Eye (tissue), 1 donor: ENCODE data around the gene IGSF6.
"Not testable (repeated sequence)": the region's sequence is repeated elsewhere in the genome, so short reads cannot be mapped to it uniquely, and the experiment has no call there.

ENCODE experiments used
- DNase-seq: peaks from one replicate; pipeline ENCODE4 v3.0.0-alpha.2; 2015

The IGSF6 gene

GRCh38 chr16:21628121-21628726 is 24.2 kb downstream of the IGSF6 start:
- DNase-seq, result no peak

- peak; percentile 33 for DNase-seq
These were observed 25.6 kb downstream of the IGSF6 start for GRCh38 chr16:21626659-21627277.

DNA sequence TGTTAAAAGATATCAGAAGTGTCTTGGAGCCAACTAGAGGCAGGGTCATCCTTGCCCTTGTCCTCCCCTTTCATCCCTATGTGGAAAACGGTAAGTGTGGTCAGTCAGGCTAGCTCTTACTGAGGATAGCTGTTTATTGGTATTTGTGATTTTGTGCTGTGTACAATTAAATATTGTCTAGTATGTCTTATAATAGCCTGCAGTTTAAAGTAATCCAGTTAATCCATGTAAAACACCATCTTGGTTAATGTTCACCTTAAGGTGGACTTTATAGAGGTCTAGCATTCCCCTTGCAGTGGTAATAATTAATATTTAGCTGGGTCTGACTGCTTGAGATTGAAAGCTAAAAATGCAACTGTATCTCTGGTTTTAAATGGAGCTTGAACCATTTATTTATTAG is 27.4 kb downstream of the IGSF6 start:
- DNase-seq, result no peak

DNA sequence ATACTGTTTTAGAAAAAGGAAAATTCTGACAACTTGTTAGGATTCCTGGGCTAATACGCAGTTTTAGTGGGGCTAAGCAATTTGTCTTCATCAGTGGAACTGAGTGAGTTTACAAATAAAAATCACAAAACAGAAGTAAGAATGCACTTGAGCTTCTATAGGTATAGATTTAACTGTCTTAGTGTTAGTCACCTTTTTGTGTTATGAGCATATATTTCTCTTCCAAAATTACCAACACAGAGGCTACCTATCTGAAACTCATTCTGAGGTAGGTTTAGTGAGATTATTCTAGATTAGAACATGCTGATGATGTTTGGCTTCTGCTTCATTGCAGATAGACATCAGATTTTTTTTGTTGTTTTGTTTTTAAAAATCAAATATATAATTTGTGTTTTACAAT is 29.9 kb downstream of the IGSF6 start:
- DNase-seq, result no peak

GRCh38 chr16:21620592-21620991 is 31.8 kb downstream of the IGSF6 start:
- DNase-seq, result no peak

DNA sequence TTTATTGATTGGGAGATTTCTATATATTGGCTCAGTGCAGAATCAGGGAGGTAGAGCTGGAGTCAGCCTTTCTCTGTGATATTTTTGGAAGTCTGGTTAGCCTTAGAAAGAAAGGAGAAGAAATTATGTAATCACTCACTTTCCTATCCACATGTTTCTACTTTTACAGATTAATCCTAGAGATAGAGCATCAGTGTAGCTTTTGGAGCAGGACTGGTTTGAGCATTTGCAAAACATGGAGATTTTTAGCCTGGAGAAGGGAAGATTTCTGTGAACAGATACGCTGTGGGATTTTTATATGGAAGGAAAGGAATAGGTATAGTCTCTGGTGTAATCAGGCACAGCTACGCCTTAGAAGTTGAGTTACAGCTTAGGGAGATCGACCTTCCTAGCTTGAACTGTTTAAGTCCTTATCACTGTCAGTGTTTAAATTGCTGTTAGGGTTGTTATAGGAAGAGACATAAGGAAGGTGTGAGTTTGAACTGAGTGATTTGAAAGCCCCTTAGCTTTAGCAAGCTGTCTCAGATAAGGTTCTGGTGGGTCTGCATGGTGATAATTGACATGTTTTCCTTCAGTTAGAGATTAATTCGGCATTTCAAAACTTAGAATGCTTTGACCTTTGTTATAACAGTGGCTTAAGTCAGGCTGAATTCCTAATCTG is 32.5 kb downstream of the IGSF6 start:
- DNase-seq, result no peak

DNA sequence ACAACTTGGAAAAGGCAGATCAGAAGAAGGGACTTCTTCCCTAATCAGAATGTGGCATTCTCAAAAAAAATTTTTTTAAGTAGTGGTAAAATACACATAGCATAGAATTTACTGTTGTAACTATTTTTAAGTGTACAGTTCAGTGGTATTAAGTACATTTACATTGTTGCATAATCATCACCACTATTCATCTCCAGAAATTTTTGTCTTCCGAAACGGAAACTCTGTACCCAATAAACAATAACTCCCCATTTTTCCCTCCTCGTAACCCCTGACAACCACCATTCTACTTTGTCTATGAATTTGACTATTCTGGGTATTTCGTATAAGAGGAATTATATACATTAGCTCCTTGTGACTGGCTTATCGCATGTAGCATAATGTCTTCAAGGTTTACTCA is 34.1 kb downstream of the IGSF6 start:
- no peak for DNase-seq

DNA sequence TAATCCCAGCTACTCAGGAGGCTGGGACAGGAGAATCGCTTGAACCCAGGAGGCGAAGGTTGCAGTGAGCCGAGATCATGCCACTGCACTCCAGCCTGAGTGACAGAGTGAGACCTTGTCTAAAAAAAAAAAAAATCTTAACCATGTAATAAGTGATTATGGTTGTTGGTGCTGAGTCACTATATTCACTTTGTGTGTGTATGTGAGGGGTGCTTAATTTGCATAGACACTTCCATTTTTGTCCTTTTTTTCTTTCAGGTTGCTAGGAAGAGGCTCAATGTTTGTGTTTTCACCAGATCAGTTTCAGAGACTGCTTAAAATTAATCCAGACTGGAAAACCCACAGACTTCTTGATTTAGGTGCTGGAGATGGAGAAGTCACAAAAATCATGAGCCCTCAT is 34.8 kb downstream of the IGSF6 start:
- DNase-seq, result no peak

GRCh38 chr16:21614896-21615295 is 37.5 kb downstream of the IGSF6 start:
- DNase-seq, result no peak

DNA sequence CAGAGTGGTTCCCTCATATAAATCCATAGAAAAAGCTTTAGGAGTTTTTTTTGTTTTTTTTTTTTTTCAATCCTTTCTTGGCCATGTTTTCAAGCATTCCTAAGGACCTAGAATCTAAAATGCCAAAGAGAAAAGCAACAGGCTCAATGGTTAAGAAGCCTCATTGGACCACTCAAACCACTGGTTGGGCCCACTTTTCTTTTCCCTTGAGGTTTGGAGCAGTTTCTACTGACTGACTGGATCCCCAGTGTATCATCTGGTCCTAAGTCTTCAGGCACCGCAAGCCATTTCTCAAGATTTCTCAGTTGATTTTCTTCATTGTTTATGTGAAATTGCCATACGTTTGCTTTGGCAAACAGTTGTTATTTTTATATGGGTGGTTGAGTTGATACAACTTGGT is 38.6 kb downstream of the IGSF6 start:
- DNase-seq, result no peak

GRCh38 chr16:21613361-21613760 is 39.0 kb downstream of the IGSF6 start:
- no peak for DNase-seq

DNA sequence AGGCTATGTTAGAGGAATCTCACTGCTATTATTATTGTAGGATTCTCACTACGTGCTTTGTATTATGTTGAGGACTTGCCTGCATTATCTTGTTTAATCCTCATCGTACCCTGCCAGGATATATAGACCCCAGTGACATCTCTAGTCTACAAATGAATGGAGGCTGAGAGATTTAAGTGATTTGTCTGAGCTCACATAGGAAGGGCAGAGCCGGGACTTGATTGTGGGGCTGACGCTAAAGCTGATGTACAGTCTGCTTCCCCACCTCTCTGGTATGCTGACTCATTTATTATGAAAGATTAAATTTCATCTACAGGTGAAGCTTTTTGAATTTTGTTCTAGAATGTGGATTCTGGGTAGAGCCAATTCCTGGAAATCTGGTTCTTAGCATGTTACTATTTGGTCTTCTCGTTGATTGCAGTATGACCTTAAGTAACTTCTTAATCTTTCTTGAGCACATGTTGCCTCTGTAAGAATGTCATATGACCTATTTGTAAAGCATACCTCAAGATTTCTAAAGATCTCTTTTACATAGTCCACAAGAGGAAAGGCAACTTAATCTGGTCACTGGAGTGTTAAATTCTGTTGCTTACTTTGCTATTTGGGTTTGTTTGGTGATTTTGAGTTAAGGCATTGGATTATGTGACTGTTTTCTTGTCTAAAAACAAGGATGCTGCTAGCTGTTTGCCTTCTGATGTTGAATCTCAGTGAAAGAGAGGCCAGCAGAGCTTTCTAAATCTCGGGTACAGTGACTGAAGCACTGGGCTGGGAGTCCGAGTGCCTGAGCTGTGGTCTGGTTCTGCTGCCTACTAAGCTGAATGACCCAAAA is 40.6 kb downstream of the IGSF6 start:
- DNase-seq, result peak; percentile 32

DNA sequence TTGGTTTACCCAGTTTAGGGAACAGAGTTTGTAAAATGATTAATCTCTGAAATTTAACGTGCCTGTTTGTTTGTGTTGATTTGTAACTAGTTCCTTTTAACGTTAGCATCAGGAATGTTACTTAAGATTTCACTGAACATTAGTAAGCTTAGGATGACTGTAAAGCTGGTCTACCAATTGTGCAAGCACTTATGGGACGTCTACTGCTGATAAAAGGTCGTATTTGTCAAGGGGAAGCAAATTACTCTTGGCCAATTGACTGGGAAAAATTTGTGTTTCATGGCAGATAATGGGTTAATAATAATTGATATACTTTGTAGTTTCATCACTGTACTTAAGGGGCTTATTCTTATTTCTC is 41.2 kb downstream of the IGSF6 start:
- DNase-seq, result no peak

DNA sequence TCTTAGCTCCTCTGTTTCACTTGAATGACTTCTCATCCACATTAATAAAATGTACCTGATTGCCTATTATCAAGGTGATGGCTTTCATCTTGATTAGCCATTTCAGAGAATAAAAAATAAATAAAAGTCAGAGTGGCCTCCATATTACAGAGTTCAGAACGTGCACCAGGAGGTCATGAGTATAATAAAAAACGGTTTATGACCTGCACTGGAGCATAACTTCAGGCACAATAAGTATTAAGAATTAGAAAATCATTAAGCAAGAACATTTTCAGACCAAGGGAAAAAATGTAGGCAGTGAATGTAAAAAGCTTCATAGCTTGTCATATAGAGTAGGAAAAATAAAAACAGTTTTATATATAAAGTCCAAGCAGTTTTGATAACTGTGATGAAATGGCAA is 41.6 kb downstream of the IGSF6 start:
- no peak for DNase-seq

- DNase-seq, result no peak
These were observed 42.3 kb downstream of the IGSF6 start for GRCh38 chr16:21610006-21610544.

GRCh38 chr16:21608639-21609328 is 43.6 kb downstream of the IGSF6 start:
- no peak for DNase-seq

DNA sequence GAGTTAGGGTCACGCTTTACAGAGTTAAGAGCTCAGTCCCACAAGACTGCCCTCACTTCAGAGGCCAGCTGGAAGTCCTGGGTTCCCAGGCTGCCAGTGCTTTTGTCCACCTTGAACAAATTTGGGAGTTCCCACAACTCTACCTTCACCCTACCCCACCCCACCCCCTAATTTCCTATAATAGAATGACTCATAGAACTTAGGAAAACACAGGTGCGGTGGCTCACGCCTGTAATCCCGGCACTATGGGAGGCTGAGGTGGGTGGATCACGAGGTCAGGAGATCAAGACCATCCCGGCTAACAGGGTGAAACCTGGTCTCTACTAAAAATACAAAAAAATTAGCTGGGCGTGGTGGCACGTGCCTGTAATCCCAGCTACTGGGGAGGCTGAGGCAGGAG is 46.6 kb downstream of the IGSF6 start:
- DNase-seq, result not testable (repeated sequence)

DNA sequence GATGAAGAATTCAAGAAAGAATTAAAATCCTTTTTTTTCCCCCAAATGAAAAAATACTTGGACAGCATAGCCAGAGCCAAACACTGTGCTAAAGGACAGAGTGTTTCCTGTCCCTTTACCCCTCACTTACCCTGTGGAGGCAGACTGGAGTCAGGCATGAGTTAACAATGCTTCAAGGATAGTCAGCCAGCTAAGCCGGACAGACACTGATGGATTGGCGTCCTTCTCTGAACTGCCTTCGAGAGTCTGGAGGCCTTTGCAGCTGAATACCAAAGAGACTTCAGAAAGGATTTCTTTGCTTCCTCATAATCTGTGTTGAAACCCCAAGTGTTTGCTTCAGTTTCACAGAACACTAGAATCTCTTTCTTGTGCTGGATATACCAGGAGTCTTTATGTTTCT is 48.5 kb downstream of the IGSF6 start:
- DNase-seq, result peak; percentile 46

DNA sequence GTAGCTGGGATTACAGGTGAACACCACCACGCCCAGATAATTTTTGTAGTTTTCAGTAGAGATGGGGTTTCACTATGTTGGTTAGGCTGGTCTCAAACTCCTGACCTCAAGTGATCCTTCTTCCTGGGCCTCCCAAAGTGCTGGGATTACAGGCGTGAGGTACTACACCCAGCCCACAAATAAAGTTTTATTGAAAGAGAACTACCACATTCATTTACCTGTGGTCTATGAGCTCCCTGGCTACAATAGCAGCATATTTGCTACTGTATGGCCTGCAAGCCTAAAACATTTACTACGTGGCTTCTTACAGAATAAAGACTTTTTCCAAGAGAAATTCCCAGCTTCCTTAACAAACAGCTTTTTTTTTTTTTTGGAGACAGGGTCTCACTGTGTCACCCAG is 49.6 kb downstream of the IGSF6 start:
- no peak for DNase-seq

DNA sequence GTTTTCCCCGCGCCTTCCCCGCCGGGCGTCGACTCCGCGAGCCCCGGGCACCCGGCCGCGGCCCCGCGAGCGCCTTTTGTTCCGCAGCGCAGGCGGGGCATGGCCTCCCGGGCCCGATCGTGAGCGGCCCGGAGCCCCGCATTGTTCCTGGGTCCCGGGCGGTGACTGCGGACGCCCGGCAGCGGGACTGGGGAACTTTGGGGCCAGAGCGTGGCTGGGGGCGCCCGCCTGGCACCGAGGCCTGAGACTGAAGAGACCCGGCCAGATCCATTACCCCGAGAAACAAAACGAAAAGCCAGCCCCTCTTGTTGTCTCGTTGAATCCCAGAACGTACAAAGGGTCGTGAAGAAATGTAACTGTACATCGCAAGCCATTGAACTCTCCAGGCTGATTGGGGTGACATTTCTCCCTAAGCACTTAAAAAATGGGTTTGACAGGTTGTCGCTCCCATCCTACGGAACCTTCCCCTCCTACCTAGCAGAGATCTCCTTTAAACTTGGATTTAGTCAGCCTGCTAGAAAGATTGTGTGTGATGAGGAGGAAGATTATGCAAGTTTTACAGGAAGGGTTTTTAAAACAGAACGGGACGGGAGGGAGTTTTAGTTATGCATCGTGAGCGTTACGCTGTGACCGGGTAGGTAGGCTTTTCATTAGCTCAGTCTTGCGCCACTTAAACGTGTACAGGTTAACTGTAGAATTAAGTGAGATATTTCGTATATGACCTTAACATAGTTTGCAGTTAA is 52.2 kb downstream of the IGSF6 start:
- DNase-seq, result peak; percentile 77

DNA sequence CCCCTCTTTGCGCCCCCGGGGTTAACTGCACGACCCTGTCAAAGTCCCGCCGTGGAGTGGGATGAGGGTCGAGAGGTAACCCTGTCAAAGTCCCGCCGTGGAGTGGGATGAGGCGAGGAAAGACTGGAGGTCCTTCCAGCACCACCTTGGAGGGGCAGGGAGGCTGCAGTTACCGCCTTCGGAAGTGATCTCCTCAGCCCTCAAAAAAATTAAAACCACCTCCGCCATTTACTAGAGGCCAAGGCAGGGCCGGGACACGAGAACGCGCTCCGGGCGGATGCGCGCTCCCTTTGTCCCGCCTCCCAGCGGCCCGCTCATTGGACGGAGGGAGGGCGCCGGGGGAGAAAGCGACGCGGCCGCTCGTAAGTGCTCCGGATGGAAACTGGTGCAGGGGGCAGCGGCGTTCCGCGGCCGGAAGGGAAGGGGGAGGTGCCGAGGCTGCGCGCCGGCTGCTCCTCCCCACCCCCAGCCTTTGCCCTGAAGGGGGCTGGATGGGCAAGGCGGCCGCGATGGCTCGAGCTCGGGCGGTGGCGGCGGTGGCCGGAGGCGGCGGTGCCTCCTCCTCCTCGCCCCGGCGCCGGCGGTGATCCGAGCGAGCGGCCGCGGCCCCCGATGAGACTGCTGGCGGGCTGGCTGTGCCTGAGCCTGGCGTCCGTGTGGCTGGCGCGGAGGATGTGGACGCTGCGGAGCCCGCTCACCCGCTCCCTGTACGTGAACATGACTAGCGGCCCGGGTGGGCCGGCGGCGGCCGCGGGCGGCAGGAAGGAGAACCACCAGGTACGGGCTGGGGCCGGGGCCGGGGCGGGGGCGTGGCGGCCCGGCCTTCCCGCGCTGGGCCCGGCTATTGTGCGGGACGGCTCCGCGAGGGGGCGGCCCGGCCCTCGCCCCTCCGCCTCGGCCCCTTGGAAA is 53.0 kb downstream of the IGSF6 start, which contains the start of gene METTL9:
Gene METTL9, plus strand, starts transcription at position 456 of the 909 bp plus-strand sequence. Its CDS starts 157 bp downstream, at position 613.
- DNase-seq, result peak; percentile 98
